Panc1 (cell line): ENCODE results near the gene ANTXR2. TPM values are rescaled to one million over a fixed set of nuclear protein-coding genes. Genes with fewer than 3 reads are reported as not detected.

ENCODE experiments used
- ATAC-seq: fragments of 200-7000 bp; cut with Tn5 transposase; 2 replicates; pipeline ENCODE4 v1.9.1; 2020; ENCODE audit warnings: mild to moderate bottlenecking, moderate library complexity
- BruUV-seq: library from RNA; stranded (reverse); fragments of 400-500 nt; replicated peaks from 2 replicates; lab custom pipeline; 2021; lab: Mats Ljungman, UMichigan
- CTCF ChIA-PET: fragments of 300-600 bp; sonication (Branson Sonifier 250); formaldehyde crosslinking; loops from one replicate; lab custom pipeline; 2022; ENCODE audit warnings: antibody characterized with exemption; lab: Charles Lee
- POLR2A ChIA-PET: fragments of 300-600 bp; sonication (Branson Sonifier 250); formaldehyde crosslinking; loops from one replicate; lab custom pipeline; 2022; ENCODE audit warnings: antibody characterized with exemption; lab: Charles Lee
- DNase-seq: peaks from one replicate; pipeline ENCODE4 v3.0.0-alpha.2; 2010; ENCODE audit warnings: low read depth, low spot score
- H3K27ac ChIP-seq: 2 replicates; pipeline ENCODE4 v1.5.1; 2011; ENCODE audit warnings: mild to moderate bottlenecking, low read length, inconsistent platforms
- H3K27me3 ChIP-seq: fragments of 200-500 bp; sonication (Bioruptor generic); 2 replicates; pipeline ENCODE4 v1.6.0; 2014; ENCODE audit warnings: low read length, inconsistent platforms; ENCODE audit not compliant: control insufficient read depth, insufficient read depth
- H3K36me3 ChIP-seq: fragments of 200-500 bp; sonication (Bioruptor generic); 2 replicates; pipeline ENCODE4 v1.5.1; 2014; ENCODE audit warnings: inconsistent platforms, mild to moderate bottlenecking, low read length, moderate library complexity; ENCODE audit not compliant: control insufficient read depth, insufficient read depth
- H3K4me1 ChIP-seq: 2 replicates; pipeline ENCODE4 v1.5.1; 2011; ENCODE audit warnings: inconsistent platforms, mild to moderate bottlenecking, low read length, moderate library complexity; ENCODE audit not compliant: control insufficient read depth, insufficient read depth
- H3K4me3 ChIP-seq, 2 experiments: 2 replicates each; pipeline ENCODE4 v1.5.1; 2011 to 2012; ENCODE audit warnings: low read depth in 2 of 2, low read length in 2 of 2, mild to moderate bottlenecking in 2 of 2, inconsistent platforms in 1 of 2, moderate library complexity in 1 of 2
- H3K9me3 ChIP-seq: fragments of 200-500 bp; sonication (Bioruptor generic); 2 replicates; pipeline ENCODE4 v1.5.1; 2014; ENCODE audit warnings: low read depth, mild to moderate bottlenecking, inconsistent platforms, low read length, moderate library complexity; ENCODE audit not compliant: control insufficient read depth, insufficient read depth
- POLR2AphosphoS5 ChIP-seq: IDR thresholded peaks from 2 replicates; pipeline ENCODE4 v1.6.1; 2012; ENCODE audit warnings: mild to moderate bottlenecking, low read depth, low read length, moderate library complexity
- SIN3A ChIP-seq: IDR thresholded peaks from 2 replicates; pipeline ENCODE4 v1.6.1; 2012; ENCODE audit warnings: low read depth, mild to moderate bottlenecking, low read length, moderate library complexity, borderline replicate concordance; ENCODE audit not compliant: insufficient read depth
- TCF7L2 ChIP-seq: IDR thresholded peaks from 2 replicates; pipeline ENCODE4 v1.6.1; 2011; ENCODE audit warnings: mild to moderate bottlenecking, low read depth, low read length, inconsistent platforms
- in situ Hi-C: cut with HindIII; loops from 2 replicates; pipeline ENCODE4 v1.10.0; 2016; ENCODE audit warnings: low sequenced_read_pairs, low pct_unique_long_range_greater_than_20kb
- intact Hi-C: fragments of 100-400 bp; cut with micrococcal nuclease; formaldehyde crosslinking; loops from one replicate; pipeline ENCODE4 v1.10.0; 2022; ENCODE audit not compliant: unreplicated experiment
- total RNA-seq: library from RNA; stranded (reverse); gene quantifications from one replicate; pipeline ENCODE4 v1.2.1, GENCODE V29; 2021; ENCODE audit not compliant: unreplicated experiment
- TF ChIP-seq, protein P1 (sequence below), 2 experiments: IDR thresholded peaks; 2 replicates each; pipeline ENCODE4 v1.6.1; 2011 to 2012; ENCODE audit warnings: low read depth in 2 of 2, control low read depth in 1 of 2, low read length in 1 of 2, mild to moderate bottlenecking in 1 of 2, moderate library complexity in 1 of 2; ENCODE audit not compliant: insufficient read depth in 1 of 2
- TF ChIP-seq, protein P2 (sequence below): fragments of 450-650 bp; IDR thresholded peaks from 2 replicates; pipeline ENCODE4 v1.5.1; 2017; ENCODE audit warnings: mild to moderate bottlenecking

ANTXR2 gene
- total RNA-seq, 1 experiment from 2014 or later, result 27.8 TPM

DNA sequence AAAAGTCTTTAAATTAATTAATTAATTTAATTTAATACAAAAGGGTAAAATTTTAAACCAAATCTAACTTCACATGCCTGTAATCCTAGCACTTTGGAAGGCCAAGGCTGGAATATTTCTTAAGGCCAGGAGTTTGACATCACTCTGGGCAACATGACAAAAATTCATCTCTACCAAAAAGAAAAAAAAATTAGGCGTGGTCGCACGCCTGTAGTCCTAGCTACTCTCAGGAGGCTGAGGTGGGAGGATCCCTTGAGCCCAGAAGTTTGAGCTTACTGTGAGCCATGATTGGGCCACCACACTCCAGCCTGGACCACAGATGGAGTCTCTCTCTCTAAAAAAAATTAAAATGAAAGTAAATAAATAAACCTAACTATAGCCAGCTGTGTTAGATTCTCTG, 39.2 kb upstream of the ANTXR2 start:
- H3K36me3 ChIP-seq, result no peaks in the 10 kb centered on the region
- peaks cover 11% of the 10 kb centered on the region for H3K9me3 ChIP-seq
- ATAC-seq (no peak), DNase-seq (no peak)
- intact Hi-C loops (no loop called here), in situ Hi-C loops (no loop called here)
- POLR2A ChIA-PET, result no interaction called here
- TF ChIP-seq, protein P1, sequence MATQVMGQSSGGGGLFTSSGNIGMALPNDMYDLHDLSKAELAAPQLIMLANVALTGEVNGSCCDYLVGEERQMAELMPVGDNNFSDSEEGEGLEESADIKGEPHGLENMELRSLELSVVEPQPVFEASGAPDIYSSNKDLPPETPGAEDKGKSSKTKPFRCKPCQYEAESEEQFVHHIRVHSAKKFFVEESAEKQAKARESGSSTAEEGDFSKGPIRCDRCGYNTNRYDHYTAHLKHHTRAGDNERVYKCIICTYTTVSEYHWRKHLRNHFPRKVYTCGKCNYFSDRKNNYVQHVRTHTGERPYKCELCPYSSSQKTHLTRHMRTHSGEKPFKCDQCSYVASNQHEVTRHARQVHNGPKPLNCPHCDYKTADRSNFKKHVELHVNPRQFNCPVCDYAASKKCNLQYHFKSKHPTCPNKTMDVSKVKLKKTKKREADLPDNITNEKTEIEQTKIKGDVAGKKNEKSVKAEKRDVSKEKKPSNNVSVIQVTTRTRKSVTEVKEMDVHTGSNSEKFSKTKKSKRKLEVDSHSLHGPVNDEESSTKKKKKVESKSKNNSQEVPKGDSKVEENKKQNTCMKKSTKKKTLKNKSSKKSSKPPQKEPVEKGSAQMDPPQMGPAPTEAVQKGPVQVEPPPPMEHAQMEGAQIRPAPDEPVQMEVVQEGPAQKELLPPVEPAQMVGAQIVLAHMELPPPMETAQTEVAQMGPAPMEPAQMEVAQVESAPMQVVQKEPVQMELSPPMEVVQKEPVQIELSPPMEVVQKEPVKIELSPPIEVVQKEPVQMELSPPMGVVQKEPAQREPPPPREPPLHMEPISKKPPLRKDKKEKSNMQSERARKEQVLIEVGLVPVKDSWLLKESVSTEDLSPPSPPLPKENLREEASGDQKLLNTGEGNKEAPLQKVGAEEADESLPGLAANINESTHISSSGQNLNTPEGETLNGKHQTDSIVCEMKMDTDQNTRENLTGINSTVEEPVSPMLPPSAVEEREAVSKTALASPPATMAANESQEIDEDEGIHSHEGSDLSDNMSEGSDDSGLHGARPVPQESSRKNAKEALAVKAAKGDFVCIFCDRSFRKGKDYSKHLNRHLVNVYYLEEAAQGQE (IDR thresholded peaks at IDR 0.05; ENCODE audit: insufficient read depth in 1 of 2, low read depth in 2 of 2, low read length in 1 of 2), result no peak
- TF ChIP-seq POLR2AphosphoS5 (no peak), TCF7L2 (no peak), SIN3A (no peak)
- TF ChIP-seq, protein P2, sequence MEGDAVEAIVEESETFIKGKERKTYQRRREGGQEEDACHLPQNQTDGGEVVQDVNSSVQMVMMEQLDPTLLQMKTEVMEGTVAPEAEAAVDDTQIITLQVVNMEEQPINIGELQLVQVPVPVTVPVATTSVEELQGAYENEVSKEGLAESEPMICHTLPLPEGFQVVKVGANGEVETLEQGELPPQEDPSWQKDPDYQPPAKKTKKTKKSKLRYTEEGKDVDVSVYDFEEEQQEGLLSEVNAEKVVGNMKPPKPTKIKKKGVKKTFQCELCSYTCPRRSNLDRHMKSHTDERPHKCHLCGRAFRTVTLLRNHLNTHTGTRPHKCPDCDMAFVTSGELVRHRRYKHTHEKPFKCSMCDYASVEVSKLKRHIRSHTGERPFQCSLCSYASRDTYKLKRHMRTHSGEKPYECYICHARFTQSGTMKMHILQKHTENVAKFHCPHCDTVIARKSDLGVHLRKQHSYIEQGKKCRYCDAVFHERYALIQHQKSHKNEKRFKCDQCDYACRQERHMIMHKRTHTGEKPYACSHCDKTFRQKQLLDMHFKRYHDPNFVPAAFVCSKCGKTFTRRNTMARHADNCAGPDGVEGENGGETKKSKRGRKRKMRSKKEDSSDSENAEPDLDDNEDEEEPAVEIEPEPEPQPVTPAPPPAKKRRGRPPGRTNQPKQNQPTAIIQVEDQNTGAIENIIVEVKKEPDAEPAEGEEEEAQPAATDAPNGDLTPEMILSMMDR, result no peak
- no peaks in the 10 kb centered on the region for H3K4me1 ChIP-seq
- BruUV-seq, result no TSS peak
- CTCF ChIA-PET, result no interaction called here
- H3K4me3 ChIP-seq, result no peak overlapping the region
- no peaks in the 10 kb centered on the region for H3K27me3 ChIP-seq
- H3K27ac ChIP-seq, result no peak overlapping the region

DNA sequence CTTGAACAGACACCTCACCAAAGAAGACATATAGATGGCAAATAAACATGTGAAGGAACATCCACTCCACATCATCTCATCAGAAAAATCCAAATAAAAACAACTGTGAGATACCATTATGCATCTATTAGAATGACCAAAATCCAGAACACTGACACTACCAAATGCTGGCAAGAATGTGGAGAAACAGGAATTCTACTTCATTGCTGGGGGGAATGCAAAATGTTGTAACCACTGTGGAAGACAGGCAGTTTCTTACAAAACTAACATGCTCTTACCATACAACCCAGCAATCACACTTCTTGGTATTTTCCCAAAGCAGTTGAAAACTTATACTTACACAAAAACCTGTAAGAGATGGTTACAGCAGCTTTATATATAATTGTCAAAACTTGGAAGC, 38.2 kb upstream of the ANTXR2 start:
- no peak for ATAC-seq
- TF ChIP-seq SIN3A, result no peak
- no peak for TF ChIP-seq TCF7L2
- TF ChIP-seq, protein P2, result no peak
- no peak for TF ChIP-seq POLR2AphosphoS5
- TF ChIP-seq, protein P1 (IDR thresholded peaks at IDR 0.05; ENCODE audit: insufficient read depth in 1 of 2, low read depth in 2 of 2, low read length in 1 of 2), result no peak
- Histone ChIP-seq H3K27me3 (no peaks in the 10 kb centered on the region), H3K27ac (no peak overlapping the region), H3K36me3 (no peaks in the 10 kb centered on the region), H3K9me3 (peaks cover 15% of the 10 kb centered on the region), H3K4me3 (no peak overlapping the region), H3K4me1 (no peaks in the 10 kb centered on the region)
- intact Hi-C loops (no loop called here), in situ Hi-C loops (no loop called here)
- no TSS peak for BruUV-seq
- POLR2A ChIA-PET, result no interaction called here
- DNase-seq, result no peak
- CTCF ChIA-PET, result no interaction called here
